A549 treated with AZD2906 at 1 μM for 4 hours (cell line): Measurements from ENCODE around the gene COPE. TPM values are rescaled to one million over a fixed set of nuclear protein-coding genes. Genes with fewer than 3 reads are reported as not detected.

Experiments used
- total RNA-seq: library from RNA; stranded (reverse); fragments of 200-300 nt; extraction: Qiagen RNA extraction; gene quantifications from 5 replicates; pipeline ENCODE4 v1.2.3, GENCODE V29; 2022

COPE gene
- 132 to 173 TPM (median 166 TPM) in 5 replicates for total RNA-seq

DNA sequence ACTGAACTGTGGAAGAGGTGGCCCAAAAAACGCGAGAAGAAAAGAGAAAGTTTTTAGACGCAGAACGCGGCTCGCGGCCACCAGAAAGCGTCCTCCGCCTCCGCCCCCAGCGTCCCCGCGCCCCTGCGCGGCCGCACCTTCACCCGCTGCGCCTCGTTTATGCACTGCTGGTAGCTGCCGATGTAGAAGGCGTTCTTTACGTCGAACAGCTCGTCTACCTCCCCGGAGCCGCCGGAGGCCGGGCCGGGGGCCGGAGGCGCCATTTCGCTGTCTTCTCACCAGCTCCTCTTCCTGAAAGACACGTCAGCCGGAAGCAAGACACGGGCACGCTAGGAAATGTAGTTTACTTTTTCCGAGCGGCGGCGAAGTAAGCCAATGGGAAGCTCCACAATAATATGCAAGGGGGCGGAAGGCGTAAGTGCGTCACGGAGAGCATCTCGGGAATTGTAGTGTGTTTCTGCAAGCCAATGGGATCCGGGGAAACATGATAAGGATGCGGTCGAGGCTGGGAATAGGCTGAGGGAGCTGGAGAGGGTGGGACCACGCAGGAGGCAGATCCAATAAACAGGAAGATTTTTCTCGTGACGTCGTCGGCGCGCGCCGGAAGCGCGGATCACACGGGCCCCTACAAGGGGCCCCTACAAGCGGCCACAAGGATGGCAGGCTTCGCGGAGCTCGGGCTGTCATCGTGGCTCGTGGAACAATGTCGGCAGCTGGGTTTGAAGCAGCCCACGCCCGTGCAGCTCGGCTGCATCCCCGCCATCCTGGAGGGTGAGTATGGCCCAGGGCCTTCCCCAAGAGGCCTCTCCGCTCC lies at the start of gene COPE, which contains the start of gene DDX49:
COPE (minus strand) TSS at position 302 of the 814 bp plus-strand sequence; CDS start at position 263, 39 bp downstream.
DDX49 (plus strand) TSS at position 630 of the 814 bp plus-strand sequence; CDS start at position 657, 27 bp downstream.

DNA sequence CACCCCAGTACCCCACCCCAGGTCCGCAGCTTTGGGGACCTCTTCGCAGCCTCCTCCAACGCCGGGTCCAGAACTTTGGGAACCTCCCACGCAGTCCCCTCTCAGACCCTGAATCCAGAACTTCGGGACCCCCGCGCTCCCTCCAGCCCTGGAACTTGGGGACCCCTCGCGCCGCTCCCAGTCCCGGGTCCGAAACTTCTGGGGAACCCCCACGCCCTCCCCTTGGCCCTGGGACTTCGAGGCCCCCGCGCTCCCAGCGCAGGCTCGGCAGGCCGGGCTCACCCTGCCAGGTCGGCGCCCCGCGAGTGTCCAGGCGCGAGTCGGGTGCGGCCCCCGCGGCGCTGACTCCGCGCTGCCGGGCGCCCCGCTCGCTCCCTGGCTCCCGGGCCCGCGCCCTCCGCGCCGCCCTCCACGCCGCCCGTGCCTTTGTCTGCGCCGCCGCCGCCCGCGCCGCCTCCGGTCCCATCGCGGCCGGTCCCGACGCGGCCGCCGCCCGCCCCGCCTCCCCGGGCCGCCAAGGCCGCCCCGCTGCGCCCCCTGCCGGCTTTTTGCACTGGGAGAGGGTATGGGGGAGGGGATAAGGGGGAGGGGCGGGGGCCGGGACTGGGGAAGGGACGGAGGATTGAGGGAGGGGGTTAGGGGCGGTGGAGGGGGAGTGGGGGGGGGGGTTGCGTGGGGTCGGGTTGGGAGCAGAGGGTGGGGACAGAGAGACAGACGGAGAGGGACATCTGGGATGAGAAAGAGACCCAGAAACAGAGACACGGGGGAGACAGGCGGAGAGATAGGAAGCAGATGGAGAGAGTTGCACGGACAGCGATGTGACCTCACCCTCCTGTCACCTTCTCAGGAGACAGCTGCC lies 21.8 kb upstream of the COPE start, which contains the start of gene HOMER3:
HOMER3 (minus strand) TSS at position 449 of the 859 bp plus-strand sequence. CDS start 2,235 bp downstream, outside the sequence.

DNA sequence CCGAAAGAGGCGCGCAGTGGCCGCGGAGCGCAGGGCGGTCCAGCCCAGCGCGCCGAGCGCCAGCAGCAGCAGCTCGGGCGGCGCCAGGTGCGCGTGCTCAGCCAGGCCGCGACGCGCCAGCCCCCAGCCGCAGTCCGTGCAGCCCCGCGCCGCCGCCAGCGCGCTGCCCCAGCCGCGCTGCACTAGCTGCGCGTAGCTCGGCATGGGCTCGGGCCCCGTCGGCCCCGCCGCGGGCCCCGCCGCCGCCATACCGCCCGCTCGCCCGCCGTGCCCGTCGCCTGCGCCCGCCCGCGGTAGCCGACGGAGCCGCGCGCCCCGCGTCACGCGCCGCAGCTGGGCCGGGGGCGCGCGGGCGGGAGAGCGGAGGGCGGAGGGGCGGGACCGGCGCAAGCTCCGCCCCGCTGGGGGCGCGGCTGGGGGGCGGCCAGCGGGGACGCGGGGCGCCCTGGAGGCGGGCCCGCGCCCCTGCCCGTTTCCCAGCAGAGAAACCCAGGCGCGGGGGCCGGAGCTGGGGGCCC lies 23.3 kb downstream of the COPE start, which contains the start of gene CERS1:
CERS1 (minus strand) TSS at position 335 of the 518 bp plus-strand sequence; CDS start at position 249, 86 bp downstream.

Other genes with a start within 250 kb of the COPE start
- 3.1 to 5.6 TPM (median 4.8 TPM) in 5 replicates for gene CRTC1, start 235.7 kb downstream of the COPE start, total RNA-seq
- gene COMP, start 128.1 kb downstream of the COPE start, total RNA-seq: 0.18 to 0.39 TPM (median 0.24 TPM) in 5 replicates
- 36.1 to 43.5 TPM (median 42.0 TPM) in 5 replicates for gene UPF1, start 87.4 kb downstream of the COPE start, total RNA-seq
- gene CERS1, start 23.2 kb downstream of the COPE start, total RNA-seq: 3.6 to 5.3 TPM (median 5.0 TPM) in 5 replicates
- 28.0 to 44.4 TPM (median 42.2 TPM) in 5 replicates for gene DDX49, start 328 bp upstream of the COPE start, total RNA-seq
- gene HOMER3, start 21.8 kb upstream of the COPE start, total RNA-seq: 20.6 to 29.2 TPM (median 28.8 TPM) in 5 replicates
- 22.2 to 31.2 TPM (median 28.1 TPM) in 5 replicates for gene SUGP2, start 114.1 kb upstream of the COPE start, total RNA-seq
- 23.0 to 30.9 TPM (median 28.5 TPM) in 5 replicates for gene ARMC6, start 114.2 kb upstream of the COPE start, total RNA-seq
- 0.71 to 0.87 TPM (median 0.74 TPM) in 5 replicates for gene SLC25A42, start 144.6 kb upstream of the COPE start, total RNA-seq
- gene TMEM161A, start 219.1 kb upstream of the COPE start, total RNA-seq: 20.3 to 25.7 TPM (median 23.5 TPM) in 5 replicates